SKM-1 (cell line): Measurements from ENCODE around the gene HABP4.

ENCODE experiments used
- DNase-seq: peaks from one replicate; lab custom pipeline; 2025; ENCODE audit not compliant: unreplicated experiment; lab: John Stamatoyannopoulos, UW

The HABP4 gene, protein sequence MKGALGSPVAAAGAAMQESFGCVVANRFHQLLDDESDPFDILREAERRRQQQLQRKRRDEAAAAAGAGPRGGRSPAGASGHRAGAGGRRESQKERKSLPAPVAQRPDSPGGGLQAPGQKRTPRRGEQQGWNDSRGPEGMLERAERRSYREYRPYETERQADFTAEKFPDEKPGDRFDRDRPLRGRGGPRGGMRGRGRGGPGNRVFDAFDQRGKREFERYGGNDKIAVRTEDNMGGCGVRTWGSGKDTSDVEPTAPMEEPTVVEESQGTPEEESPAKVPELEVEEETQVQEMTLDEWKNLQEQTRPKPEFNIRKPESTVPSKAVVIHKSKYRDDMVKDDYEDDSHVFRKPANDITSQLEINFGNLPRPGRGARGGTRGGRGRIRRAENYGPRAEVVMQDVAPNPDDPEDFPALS

GRCh38 chr9:96449845-96450612 lies at the start of gene HABP4:
HABP4 (plus strand) TSS chr9:96450169; CDS start chr9:96450280, 111 bp downstream.
- DNase-seq: peak; percentile 70

DNA sequence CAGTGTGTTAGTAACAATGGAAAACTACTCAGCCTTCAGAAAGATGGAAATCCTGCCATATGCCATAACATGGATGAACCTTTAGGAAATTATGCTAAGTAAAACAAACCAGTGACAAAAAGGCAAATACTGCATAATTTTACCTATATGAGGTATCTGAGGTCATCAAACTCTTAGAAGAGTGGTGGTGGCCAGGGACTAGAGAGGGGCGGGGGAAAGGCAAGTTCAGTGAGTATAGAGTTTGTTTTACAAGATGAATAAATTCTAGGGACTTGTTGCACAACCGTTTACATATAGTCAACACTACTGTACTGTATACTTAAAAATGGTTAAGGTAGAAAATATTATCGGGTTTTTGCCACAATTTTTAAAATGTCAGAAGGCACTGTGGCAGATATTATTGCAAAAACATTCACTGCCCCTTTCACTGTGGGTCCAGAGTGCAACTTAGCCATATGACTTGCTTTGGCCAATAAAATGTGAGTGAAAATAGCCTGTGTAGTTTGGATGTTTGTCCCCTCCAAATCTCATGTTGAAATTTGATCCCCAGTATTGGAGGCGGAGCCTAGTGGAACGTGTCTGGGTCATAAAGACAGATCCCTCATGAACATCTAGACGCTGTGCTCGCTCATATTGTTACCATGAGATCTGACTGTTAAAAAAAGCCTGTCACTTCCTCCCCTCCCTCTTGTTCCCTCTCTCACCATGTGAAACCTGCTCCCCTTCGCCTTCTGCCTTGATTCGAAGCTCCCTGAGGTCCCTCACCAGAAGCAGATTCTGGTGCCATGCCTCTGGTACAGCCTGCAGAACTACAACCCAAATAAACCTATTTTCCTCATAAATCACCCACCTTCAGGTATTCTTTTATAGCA lies 41.3 kb upstream of the HABP4 start:
- DNase-seq: no peak

DNA sequence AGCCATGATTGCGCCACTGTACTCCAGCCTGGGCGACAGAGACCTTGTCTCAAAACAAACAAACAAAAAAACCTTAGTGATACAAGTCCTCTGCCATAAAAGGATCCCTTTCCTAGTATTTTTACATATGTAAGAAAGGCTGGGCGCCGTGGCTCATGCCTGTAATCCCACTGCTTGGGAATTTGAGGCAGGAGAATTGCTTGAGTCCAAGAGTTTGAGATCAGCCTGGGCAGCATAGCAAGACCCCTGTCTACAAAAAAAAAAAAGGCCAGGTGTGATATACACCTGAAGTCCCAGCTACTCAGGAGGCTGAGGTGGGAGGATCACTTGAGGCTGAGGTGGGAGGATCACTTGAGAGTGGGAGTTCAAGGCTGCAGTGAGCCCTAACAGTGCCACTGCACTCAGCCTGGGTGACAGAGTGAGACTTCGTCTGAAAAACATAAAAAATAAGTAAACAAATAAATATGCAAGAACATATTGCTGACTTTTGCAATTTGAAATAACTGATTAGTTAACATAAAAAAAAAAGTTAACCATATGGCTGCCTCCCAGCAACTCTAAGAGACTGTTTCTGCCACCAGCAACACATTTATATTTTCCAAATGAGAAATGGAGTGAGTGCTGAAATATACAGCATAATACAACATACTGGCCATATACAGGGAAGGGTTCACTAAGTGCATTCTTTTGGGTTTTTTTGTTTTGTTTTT lies 38.7 kb upstream of the HABP4 start:
- DNase-seq: no peak

DNA sequence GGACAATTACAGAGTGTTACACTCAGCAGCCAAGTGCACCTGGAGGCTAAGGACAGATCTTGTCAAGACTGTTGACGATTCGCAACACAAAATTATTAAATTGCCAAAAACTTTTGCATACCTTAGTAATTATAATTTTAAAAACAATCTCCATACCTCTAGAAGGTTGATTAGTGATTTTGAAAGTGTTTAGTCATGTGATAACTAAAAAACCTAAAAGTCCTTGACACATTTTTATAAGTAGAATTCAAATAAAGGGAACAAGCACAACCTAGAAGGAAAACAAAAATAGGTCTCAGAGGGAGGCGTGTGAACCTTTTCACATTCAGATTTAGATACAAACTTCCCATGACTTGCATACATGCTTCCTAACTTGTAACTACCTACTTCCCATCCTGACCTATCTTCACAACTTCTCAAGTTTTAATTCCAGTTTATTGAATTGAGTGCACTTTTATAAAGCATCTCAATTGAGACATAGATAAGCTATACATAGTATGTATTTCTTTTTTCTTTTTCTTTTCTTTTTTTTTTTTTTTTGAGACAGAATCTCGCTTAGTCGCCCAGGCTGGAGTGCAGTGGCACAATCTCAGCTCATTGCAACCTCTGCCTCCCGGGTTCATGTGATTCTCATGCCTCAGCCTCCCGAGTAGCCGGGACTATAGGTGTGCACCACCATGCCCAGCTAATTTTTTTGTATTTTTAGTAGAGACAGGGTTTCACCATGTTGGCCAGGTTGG lies 37.6 kb upstream of the HABP4 start:
- DNase-seq: no peak

DNA sequence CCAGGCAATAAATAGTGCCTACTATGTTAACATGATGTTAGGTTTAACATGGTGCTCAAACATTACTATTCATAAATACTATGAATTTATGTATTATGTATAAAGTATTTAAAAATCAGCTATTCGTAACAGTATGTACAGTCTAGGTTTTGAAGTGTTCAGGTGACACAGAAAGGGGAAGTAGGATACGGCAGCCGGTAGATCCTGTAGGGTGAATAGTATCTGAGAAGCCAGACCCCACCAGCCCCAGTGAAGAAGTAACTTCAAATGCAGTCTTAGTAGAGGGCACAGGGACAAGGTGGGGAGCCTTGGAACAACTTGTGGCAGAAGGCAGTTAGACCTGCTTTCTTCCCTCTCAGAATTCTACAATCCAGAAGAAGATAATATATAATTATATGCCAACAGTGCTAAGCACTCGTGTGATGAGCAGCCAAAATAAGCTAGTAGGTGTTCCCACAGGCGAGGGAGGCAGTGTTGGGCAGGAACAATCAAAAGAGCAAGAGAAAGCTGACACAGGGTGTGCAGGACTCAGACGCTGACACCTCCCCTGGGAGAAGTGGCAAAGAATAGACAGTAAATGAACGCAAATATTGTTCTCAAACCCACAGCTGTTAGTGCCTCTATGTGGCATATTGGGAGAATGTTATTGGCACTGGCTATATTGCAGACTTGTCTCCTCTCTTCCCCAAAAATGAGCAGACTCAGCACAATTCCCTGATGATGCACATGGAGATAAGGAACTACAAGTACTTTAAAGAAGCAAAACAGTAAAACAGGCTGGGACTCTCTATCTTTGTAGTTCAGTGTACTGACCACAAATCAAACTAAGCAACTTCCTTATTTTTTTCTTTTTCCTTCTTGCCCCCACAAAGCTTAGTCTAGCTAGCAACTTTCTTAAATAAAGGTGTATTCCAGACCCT lies 36.4 kb upstream of the HABP4 start:
- DNase-seq: peak; percentile 2

DNA sequence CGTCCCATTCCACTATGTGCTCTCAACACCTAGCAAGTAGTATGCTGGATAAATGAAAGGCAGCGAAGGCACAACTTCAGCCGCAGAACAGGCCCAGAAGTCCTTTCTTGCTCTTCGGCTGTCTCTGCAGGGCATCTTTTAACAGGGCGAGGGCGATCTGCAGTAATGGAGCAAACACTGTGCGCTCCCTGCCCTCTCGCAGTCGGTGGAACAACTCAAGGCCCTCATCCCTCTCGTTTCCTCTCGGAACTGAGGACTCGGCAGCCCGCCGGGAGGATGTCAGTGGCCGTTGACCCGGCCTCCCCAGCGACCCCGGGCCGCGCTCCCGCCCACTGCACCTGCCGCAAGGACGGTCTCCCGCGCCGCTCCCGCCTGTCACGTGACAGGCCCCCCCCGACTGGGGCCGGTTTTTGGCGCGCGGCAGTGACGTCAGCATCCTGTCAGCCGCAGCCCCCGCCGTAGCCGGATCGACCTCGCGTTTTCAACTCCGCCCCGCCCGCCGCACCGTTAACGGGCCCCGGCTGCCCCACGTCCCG lies 32.9 kb upstream of the HABP4 start:
- DNase-seq: peak; percentile 7

GRCh38 chr9:96417661-96418082 lies 32.3 kb upstream of the HABP4 start:
- DNase-seq: no peak

DNA sequence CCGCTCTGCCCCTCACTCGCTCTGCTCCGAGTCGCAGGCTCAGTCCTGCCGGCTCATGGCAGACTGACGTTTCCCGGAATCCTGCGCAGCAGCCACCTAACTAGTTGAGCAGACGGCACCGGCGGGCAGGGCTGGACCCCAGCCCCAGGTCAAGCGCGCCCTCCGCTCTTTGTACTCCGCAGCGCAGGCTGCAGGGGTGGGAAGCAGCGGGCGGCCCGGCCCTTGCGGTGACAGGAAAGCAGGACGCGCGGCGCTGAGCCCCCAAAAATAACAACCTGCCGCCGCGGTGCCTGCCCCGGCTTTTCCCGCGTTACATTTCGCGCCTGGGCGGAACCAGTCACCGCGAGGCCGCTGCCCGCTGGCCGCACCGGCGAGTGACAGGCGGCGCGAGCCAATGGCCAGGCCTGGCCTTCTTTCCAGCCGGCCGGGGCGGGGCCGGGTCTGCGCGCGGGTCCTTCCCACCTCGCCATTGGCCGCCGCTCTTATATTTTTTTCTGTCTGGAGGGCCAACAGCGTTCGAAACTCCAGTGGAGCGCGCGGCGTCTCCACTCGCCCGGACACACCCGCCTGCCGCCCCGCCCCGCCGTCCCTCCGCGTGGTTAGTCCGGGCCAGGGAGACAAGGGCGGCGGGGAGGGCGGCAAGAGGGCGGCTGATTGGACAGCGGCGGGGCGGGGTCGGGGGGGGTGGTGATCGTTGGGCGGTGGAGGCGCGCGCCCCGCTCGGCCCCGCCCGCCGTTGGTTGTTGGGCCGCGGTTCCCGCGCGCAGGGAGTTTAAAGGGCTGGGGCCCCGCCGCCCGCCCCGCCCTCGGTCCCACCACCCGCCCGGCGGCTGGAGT lies 31.7 kb upstream of the HABP4 start, which contains the start of gene ZNF367:
ZNF367 (minus strand) TSS at position 288 of the 837 bp plus-strand sequence. CDS start 338 bp downstream, outside the sequence.
- DNase-seq: peak; percentile 43

DNA sequence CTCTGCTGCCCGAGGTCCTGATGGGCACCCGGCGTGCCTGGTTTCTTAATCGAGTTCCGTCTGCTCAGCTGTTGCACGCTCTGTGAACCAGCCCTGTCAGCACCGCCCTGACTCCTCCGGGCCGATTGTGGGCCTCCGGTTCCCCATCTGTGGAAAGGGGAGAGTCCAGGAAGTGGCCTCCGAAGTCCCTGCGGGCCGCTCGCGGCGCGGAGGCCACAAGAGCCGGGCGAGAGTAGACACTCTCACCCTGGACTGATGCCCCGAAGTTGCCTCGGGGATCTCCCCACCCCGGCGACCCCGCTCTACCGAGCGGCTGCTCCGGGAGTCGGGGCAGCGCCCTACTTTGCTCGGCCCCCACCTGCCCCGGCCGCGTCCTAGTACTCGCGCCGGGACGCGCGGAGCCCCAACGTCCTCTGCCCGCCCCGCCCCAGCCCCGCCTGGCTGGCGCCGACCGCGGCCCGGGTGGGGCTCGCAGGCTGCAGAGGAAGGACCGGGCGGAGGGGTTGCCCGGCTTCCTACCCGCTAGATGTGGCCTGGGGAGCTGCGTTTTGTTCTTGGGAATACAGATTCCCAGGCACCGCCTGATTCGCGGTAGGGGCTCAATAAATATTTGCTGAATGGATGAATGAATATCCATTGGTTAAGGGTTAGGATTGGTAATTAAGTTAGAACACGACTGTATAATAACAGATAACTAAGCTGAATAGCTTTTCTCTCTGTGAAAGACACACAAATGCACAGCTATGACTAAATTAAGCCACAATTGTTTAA lies 30.9 kb upstream of the HABP4 start:
- DNase-seq: peak; percentile 13

- DNase-seq: no peak
Measured at GRCh38 chr9:96419691-96419969, 30.3 kb upstream of the HABP4 start.

GRCh38 chr9:96420468-96421219 lies 29.3 kb upstream of the HABP4 start:
- no peak for DNase-seq

GRCh38 chr9:96423322-96423984 lies 26.5 kb upstream of the HABP4 start:
- no peak for DNase-seq

DNA sequence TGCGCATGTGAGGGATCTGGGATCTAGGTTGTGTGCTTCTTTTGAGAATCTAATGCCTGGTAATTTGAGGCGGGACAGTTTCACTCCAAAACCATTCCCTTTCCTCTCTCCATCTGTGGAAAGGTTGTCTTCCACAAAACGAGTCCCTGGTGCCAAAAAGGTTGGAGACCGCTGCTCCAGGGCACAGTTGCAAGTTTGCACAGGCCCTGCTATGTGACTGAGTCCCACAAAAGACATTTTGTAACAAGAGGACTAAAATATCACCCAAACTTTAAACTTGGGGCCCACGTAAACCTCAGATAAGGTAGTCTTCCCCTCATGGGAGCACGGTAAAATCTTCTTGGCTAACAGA lies 26.0 kb upstream of the HABP4 start:
- DNase-seq: no peak

GRCh38 chr9:96425500-96426169 lies 24.3 kb upstream of the HABP4 start:
- no peak for DNase-seq

DNA sequence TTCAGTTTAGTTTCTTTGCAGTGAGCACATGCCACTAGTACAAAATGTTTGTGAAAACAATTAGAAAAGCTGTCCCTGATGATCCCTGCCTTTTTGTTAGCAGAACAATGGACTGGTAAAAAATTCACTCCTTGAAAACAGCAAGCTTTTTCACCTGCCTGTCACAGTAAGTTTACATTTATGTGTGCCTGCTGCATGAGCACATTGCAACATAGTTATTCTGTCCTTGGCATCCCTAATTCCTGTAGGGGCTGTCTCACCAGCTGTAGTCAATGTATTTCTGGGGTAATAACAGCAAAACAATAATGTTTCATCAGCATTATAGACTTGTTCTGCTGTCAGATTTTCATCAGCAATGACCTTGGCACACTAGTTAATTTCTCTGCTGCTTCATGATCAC lies 20.2 kb upstream of the HABP4 start:
- DNase-seq: no peak
